GM23338 (cell line): ENCODE results near the gene MAP2K1.

Experiments used
- CREB1 ChIP-seq: fragments of 250-450 bp; sonication (Bioruptor Pico); IDR thresholded peaks from 2 replicates; pipeline ENCODE4 v1.5.0; 2020; ENCODE audit warnings: low read depth, mild to moderate bottlenecking, moderate library complexity
- EZH2 ChIP-seq: fragments of 200-600 bp; sonication (generic); IDR thresholded peaks from one replicate; pipeline ENCODE4 v1.8.0; 2017; ENCODE audit warnings: antibody characterized with exemption, mild to moderate bottlenecking, low read depth; ENCODE audit not compliant: unreplicated experiment
- EZH2phosphoT487 ChIP-seq: fragments of 200-600 bp; sonication (generic); IDR thresholded peaks from one replicate; pipeline ENCODE4 v1.8.1; 2018; ENCODE audit warnings: antibody characterized with exemption; ENCODE audit not compliant: unreplicated experiment
- POLR2AphosphoS5 ChIP-seq: IDR thresholded peaks from 2 replicates; pipeline ENCODE4 v1.6.1; 2016; ENCODE audit warnings: antibody characterized with exemption, low read depth
- TF ChIP-seq, protein P1 (sequence below), 2 experiments: fragments of 200-600 bp in 1 of 2; sonication (generic) in 1 of 2; conservative IDR thresholded peaks; 2 replicates each; pipeline versions ENCODE4 v1.5.1 to v1.6.1; 2016 to 2017; ENCODE audit warnings: antibody characterized with exemption in 2 of 2, low read depth in 2 of 2, mild to moderate bottlenecking in 2 of 2, moderate library complexity in 1 of 2
- TF ChIP-seq, protein P2 (sequence below): IDR thresholded peaks from one replicate; pipeline ENCODE4 v1.6.1; 2018; ENCODE audit warnings: antibody characterized with exemption; ENCODE audit not compliant: unreplicated experiment
- TF ChIP-seq, protein P3 (sequence below): IDR thresholded peaks from 2 replicates; pipeline ENCODE4 v1.6.1; 2016; ENCODE audit warnings: antibody characterized with exemption

DNA sequence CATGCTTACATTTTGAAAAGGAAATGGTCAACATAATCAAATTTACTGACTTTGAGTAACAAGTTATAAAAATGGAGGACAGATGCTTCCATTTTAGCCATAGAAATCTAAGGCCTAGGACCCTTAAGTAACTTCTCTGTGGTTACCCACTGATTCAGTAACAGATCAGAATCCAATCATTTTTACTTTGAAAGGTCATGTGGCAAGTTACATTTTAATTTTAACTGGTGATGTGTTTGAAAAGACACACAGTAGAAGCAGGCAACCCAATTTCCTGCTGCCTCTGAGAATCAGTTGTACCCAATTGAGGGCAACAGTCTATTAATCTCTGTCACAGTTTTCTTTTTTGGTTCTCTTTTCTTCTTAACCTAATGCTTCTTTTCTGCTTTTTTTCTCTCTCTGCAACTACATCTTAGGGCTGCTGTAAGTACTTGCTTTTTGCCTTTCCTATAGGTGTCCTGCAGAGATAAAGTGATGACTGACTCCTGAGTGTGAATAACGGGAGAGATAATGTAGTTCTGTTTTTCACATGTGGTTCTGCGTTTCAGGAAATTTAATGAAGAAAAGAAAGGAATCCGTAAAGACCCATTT is 121.7 kb downstream of the MAP2K1 start:
- TF ChIP-seq, protein P1, sequence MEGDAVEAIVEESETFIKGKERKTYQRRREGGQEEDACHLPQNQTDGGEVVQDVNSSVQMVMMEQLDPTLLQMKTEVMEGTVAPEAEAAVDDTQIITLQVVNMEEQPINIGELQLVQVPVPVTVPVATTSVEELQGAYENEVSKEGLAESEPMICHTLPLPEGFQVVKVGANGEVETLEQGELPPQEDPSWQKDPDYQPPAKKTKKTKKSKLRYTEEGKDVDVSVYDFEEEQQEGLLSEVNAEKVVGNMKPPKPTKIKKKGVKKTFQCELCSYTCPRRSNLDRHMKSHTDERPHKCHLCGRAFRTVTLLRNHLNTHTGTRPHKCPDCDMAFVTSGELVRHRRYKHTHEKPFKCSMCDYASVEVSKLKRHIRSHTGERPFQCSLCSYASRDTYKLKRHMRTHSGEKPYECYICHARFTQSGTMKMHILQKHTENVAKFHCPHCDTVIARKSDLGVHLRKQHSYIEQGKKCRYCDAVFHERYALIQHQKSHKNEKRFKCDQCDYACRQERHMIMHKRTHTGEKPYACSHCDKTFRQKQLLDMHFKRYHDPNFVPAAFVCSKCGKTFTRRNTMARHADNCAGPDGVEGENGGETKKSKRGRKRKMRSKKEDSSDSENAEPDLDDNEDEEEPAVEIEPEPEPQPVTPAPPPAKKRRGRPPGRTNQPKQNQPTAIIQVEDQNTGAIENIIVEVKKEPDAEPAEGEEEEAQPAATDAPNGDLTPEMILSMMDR (conservative IDR thresholded peaks at IDR 0.05; ENCODE audit: low read depth in 2 of 2): no peak
- TF ChIP-seq POLR2AphosphoS5 (no peak), EZH2 (no peak), CREB1 (CRISPR knock-in tag) (no peak), EZH2phosphoT487 (no peak)
- TF ChIP-seq, protein P2, sequence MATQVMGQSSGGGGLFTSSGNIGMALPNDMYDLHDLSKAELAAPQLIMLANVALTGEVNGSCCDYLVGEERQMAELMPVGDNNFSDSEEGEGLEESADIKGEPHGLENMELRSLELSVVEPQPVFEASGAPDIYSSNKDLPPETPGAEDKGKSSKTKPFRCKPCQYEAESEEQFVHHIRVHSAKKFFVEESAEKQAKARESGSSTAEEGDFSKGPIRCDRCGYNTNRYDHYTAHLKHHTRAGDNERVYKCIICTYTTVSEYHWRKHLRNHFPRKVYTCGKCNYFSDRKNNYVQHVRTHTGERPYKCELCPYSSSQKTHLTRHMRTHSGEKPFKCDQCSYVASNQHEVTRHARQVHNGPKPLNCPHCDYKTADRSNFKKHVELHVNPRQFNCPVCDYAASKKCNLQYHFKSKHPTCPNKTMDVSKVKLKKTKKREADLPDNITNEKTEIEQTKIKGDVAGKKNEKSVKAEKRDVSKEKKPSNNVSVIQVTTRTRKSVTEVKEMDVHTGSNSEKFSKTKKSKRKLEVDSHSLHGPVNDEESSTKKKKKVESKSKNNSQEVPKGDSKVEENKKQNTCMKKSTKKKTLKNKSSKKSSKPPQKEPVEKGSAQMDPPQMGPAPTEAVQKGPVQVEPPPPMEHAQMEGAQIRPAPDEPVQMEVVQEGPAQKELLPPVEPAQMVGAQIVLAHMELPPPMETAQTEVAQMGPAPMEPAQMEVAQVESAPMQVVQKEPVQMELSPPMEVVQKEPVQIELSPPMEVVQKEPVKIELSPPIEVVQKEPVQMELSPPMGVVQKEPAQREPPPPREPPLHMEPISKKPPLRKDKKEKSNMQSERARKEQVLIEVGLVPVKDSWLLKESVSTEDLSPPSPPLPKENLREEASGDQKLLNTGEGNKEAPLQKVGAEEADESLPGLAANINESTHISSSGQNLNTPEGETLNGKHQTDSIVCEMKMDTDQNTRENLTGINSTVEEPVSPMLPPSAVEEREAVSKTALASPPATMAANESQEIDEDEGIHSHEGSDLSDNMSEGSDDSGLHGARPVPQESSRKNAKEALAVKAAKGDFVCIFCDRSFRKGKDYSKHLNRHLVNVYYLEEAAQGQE: no peak
- TF ChIP-seq, protein P3, sequence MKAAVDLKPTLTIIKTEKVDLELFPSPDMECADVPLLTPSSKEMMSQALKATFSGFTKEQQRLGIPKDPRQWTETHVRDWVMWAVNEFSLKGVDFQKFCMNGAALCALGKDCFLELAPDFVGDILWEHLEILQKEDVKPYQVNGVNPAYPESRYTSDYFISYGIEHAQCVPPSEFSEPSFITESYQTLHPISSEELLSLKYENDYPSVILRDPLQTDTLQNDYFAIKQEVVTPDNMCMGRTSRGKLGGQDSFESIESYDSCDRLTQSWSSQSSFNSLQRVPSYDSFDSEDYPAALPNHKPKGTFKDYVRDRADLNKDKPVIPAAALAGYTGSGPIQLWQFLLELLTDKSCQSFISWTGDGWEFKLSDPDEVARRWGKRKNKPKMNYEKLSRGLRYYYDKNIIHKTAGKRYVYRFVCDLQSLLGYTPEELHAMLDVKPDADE: no peak
